ENCODE data around the gene ITGB1BP1. TPM values are rescaled to one million over a fixed set of nuclear protein-coding genes. Genes with fewer than 3 reads are reported as not detected.

The ITGB1BP1 gene
- total RNA-seq, 3 donors from 2014 or later, result 34.7 to 78.3 (median 41.0) TPM

DNA sequence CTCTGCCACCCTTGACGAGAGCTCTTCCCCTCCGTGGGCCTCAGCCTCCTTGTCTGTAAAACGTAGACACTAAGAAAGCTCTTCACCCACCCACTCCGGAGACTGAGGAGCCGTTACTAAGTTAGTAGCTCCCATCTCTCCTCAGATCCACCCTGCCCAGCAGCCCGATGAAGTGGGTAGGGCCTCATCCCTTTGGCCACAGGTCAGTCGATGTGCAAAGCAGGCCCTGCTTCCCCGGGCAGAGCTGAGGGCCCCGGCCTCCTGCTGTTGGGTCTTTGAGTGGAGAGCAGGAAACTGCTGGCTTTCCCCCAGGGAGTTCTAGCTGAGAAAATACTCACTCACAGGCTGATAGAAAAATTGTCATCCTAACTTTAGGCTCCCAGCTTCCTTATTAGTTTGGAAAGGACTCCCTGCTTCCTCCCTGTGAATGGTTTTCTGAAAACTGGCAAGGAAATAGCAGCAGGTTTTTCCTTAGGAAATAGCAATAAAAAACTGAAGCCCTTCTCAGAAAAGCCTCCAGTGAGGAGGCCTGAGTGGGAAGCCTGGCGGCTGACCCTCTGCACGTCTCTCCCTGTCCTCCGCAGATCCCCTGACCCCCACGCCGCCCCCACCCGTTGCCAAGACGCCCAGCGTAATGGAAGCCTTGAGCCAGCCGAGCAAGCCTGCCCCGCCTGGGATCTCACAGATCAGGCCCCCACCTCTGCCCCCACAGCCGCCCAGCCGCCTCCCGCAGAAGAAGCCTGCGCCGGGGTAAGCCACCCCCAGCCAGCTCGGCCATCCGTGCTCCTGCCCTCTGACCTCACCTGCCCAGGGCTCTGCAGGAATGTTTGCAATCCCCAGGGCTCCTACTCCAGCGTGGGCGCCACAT is 30.2 kb downstream of the ITGB1BP1 start:
- H3K4me3 ChIP-seq, result no peak overlapping the region
- ATAC-seq (no peak), DNase-seq (no peak)
- no peaks in the 10 kb centered on the region for H3K4me1 ChIP-seq (ENCODE audit: low read depth)
- intact Hi-C loops (cut with DNase I, micrococcal nuclease), result no loop called here
- H3K9me3 ChIP-seq, result no peaks in the 10 kb centered on the region
- TF ChIP-seq, protein P1, sequence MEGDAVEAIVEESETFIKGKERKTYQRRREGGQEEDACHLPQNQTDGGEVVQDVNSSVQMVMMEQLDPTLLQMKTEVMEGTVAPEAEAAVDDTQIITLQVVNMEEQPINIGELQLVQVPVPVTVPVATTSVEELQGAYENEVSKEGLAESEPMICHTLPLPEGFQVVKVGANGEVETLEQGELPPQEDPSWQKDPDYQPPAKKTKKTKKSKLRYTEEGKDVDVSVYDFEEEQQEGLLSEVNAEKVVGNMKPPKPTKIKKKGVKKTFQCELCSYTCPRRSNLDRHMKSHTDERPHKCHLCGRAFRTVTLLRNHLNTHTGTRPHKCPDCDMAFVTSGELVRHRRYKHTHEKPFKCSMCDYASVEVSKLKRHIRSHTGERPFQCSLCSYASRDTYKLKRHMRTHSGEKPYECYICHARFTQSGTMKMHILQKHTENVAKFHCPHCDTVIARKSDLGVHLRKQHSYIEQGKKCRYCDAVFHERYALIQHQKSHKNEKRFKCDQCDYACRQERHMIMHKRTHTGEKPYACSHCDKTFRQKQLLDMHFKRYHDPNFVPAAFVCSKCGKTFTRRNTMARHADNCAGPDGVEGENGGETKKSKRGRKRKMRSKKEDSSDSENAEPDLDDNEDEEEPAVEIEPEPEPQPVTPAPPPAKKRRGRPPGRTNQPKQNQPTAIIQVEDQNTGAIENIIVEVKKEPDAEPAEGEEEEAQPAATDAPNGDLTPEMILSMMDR (IDR thresholded peaks at IDR 0.05), result no peak
- H3K36me3 ChIP-seq (ENCODE audit: low read depth), result no peaks in the 10 kb centered on the region

DNA sequence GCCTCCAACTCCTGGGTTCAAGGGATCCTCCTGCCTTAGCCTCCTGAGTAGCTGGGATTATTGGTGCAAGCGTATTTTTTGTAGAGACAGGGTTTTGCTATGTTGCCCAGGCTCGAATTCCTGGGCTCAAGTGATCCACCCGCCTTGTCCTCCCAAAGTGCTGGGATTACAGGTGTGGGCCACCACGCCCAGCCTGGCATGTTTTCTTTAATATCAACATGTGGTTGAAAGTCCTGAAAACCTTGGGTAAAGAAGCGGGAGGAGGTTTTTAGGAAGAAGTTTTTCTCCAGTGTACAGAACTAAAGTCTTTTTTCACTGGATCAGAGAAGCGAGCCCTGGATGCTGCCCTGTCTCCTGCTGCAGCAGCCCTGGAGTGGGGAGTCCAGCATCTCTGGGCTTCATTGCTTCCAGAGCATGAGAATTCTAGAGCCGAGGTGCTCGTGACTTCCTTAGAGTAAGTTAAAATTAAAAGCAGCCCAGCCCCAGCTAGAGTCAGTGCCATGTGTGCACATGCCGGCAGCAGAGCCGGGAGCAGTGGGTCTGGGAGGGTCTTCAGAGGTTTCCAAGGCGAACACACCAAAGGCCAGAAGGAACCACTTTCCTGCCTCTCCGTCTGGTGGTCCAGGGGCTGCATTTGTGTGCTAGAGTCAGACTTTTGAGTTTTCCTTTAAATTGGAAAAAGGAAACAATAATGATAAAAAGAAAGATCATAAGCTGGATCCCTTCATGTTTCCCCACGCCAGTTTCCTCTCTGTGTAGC is 31.2 kb downstream of the ITGB1BP1 start:
- H3K9me3 ChIP-seq, result no peaks in the 10 kb centered on the region
- TF ChIP-seq, protein P1 (IDR thresholded peaks at IDR 0.05), result no peak
- intact Hi-C loops (cut with DNase I, micrococcal nuclease), result no loop called here
- H3K36me3 ChIP-seq (ENCODE audit: low read depth), result no peaks in the 10 kb centered on the region
- ATAC-seq, result no peak
- H3K4me3 ChIP-seq, result no peak overlapping the region
- DNase-seq, result no peak
- H3K4me1 ChIP-seq (ENCODE audit: low read depth), result no peaks in the 10 kb centered on the region

DNA sequence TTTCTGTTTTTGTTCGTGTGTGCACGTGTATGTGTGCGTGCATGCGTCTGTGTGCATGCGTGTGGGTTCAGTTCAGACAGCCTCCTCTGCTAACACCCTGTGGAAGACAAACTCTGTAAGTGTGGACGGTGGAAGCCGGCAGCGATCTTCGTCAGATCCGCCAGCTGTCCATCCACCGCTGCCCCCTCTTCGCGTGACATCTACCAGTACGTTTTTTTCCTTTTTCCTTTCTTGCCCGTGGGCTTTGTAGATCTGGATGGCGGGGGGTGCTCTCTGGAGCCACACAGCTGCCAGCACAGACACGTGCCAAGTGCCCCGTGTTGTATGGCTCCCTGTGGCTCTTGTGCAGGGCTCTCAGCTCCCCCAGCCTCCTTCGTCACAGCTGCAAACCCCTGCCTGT is 32.3 kb downstream of the ITGB1BP1 start:
- Histone ChIP-seq H3K4me3 (no peak overlapping the region), H3K4me1 (ENCODE audit: low read depth) (no peaks in the 10 kb centered on the region), H3K9me3 (no peaks in the 10 kb centered on the region), H3K36me3 (ENCODE audit: low read depth) (no peaks in the 10 kb centered on the region)
- intact Hi-C loops (cut with DNase I, micrococcal nuclease), result no loop called here
- TF ChIP-seq, protein P1 (IDR thresholded peaks at IDR 0.05), result no peak
- no peak for DNase-seq
- no peak for ATAC-seq

DNA sequence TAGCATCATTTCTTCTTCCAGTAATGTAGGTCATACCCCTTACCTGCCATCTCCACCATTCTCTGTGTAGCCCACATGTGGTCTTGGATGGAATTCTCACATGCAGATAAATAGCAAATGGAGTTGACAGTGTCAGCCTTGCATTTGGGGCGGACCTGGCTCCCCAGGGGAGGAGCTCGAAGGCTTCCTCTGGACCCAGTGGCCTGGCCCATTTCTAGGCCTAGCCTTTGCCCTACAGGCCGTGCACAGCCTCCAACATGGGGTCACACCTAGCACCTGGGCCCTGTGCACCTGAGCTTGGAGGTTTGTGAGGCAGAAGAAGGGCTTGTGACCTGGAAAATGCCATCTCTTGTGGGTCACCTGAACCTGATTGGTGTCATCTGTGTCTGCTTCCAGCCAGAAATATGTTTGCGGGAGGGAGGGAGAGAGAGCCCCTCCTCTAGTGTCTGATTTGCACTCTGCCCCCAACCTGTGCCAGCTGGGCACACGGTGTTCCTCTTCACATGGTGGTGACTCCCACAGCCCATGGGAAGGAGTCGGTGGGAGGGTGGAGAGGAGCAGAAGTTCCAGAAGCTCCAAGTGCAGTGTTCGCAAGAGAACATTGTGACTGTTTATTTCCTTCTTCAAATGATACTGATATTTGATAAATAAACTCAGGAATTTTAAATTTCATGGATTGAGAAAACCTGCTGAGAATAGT is 33.0 kb downstream of the ITGB1BP1 start:
- H3K4me3 ChIP-seq, result no peak overlapping the region
- DNase-seq, result no peak
- H3K36me3 ChIP-seq (ENCODE audit: low read depth), result no peaks in the 10 kb centered on the region
- intact Hi-C loops (cut with DNase I, micrococcal nuclease), result no loop called here
- no peaks in the 10 kb centered on the region for H3K9me3 ChIP-seq
- H3K4me1 ChIP-seq (ENCODE audit: low read depth), result no peaks in the 10 kb centered on the region
- TF ChIP-seq, protein P1 (IDR thresholded peaks at IDR 0.05), result no peak
- ATAC-seq, result no peak

DNA sequence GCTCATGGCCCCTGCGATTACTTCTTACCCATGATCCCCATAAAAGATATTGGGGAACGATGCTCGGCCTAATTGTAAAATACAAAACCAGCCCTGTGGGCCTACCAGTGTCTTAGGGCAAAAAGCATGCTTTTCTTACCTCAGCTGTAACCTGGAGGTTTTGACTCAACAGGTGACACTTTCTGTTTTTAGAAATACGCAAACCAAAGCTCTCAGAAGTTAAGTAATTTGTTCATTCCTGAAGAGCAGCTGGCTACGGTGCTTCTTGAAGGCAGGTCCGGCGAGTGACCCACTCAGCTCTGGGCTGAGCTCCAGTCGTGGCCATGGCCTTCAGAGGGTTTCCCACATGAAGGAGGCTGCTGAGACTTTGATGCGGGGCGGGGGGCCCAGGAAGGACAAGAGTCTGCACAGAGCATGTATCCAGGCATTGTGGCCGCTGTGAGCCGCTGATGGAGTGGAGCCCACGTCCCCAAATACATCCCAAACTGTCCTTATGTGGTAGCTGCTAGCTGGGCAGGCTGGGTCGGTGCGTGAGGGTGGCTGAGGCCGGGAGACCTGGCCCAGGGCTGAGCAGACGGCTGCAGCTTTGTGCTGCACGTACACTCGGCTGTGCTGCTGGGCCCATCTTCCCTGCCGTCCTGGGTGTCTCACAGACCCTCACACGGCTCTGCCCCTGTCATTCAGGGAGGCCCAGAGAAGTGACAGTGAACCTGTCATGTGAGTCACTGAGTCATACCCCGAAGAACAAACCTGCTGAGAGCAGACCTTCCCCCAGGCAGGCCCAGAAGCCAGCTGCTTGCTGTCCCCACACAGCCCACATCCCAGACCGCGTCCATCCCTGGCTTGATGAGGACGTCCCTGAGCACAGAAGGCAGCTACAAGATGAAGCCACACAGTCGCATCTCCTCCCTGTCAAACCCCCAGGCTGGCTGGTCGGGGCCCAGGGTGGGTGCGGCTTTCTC is 34.1 kb downstream of the ITGB1BP1 start:
- ATAC-seq (no peak), DNase-seq (no peak)
- no peak overlapping the region for H3K4me3 ChIP-seq
- intact Hi-C loops (cut with DNase I, micrococcal nuclease), result no loop called here
- TF ChIP-seq, protein P1 (IDR thresholded peaks at IDR 0.05), result no peak
- H3K9me3 ChIP-seq, result no peaks in the 10 kb centered on the region
- no peaks in the 10 kb centered on the region for H3K36me3 ChIP-seq (ENCODE audit: low read depth)
- H3K4me1 ChIP-seq (ENCODE audit: low read depth), result no peaks in the 10 kb centered on the region

Measured in mucosa of descending colon (tissue), 3 donors.